Nephron progenitor cell (in vitro differentiated cells): Measurements from ENCODE around the gene CAMKMT.

Source experiments
- DNase-seq: peaks from one replicate; pipeline ENCODE4 v3.0.0; 2021
- H3K27ac Mint-ChIP-seq: 2 replicates; pipeline ENCODE4 v1.8.0; 2021; ENCODE audit warnings: mild to moderate bottlenecking, moderate library complexity, mixed read lengths
- H3K27me3 Mint-ChIP-seq: 2 replicates; pipeline ENCODE4 v1.8.0; 2021; ENCODE audit warnings: mild to moderate bottlenecking, low read depth, mixed read lengths; ENCODE audit not compliant: poor library complexity
- H3K36me3 Mint-ChIP-seq: 2 replicates; pipeline ENCODE4 v1.8.0; 2021; ENCODE audit warnings: low read depth, mixed read lengths
- H3K4me1 Mint-ChIP-seq: 2 replicates; pipeline ENCODE4 v1.8.0; 2021; ENCODE audit warnings: mixed read lengths
- H3K4me3 Mint-ChIP-seq: 2 replicates; pipeline ENCODE4 v1.8.0; 2021; ENCODE audit warnings: mild to moderate bottlenecking, moderate library complexity, mixed read lengths
- H3K9me3 Mint-ChIP-seq: 2 replicates; pipeline ENCODE4 v1.8.0; 2021; ENCODE audit warnings: mild to moderate bottlenecking, moderate library complexity, mixed read lengths
- CTCF ChIP-seq: fragments of 200-600 bp; sonication (generic); IDR thresholded peaks from 2 replicates; pipeline ENCODE4 v1.5.0; 2021; ENCODE audit warnings: antibody characterized with exemption

Gene CAMKMT

DNA sequence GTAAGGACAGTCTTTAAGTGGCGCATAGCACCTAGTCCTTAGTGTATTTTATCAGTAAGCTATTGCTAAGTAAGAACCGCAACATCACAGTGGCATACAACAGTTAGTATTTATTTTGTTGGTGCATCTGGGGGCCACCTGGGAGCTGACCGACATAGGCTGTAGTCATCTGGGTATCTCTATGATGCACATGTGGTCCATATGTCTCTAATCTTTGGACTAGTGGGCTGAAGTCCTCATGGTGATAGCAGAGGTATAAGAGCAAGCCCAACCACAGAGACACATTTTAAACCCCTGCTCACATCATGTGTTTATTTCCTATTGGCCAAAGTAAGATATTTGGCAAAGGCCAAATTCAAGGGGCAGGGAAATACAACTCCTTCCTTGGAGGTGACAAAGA lies 2.9 kb downstream of the CAMKMT start:
- Mint-ChIP-seq H3K9me3 (no peaks in the 10 kb centered on the region), H3K36me3 (no peaks in the 10 kb centered on the region), H3K27me3 (no peaks in the 10 kb centered on the region), H3K27ac (no peak overlapping the region), H3K4me1 (peaks cover 22% of the 10 kb centered on the region), H3K4me3 (peak overlapping the region; percentile 44)
- TF ChIP-seq CTCF, result no peak
- DNase-seq, result no peak

GRCh38 chr2:44367591-44367990 lies 5.8 kb downstream of the CAMKMT start:
- no peak for DNase-seq
- H3K36me3 Mint-ChIP-seq, result no peaks in the 10 kb centered on the region
- peaks cover 6% of the 10 kb centered on the region for H3K4me1 Mint-ChIP-seq
- H3K4me3 Mint-ChIP-seq, result no peak overlapping the region
- no peak overlapping the region for H3K27ac Mint-ChIP-seq
- H3K27me3 Mint-ChIP-seq, result no peaks in the 10 kb centered on the region
- H3K9me3 Mint-ChIP-seq, result no peaks in the 10 kb centered on the region
- TF ChIP-seq CTCF, result no peak

GRCh38 chr2:44369392-44369791 lies 7.6 kb downstream of the CAMKMT start:
- Mint-ChIP-seq H3K4me1 (no peaks in the 10 kb centered on the region), H3K9me3 (no peaks in the 10 kb centered on the region), H3K27ac (no peak overlapping the region), H3K27me3 (no peaks in the 10 kb centered on the region), H3K36me3 (no peaks in the 10 kb centered on the region), H3K4me3 (no peak overlapping the region)
- no peak for TF ChIP-seq CTCF
- DNase-seq, result no peak

GRCh38 chr2:44371445-44371844 lies 9.7 kb downstream of the CAMKMT start:
- no peak for DNase-seq
- Mint-ChIP-seq H3K4me1 (no peaks in the 10 kb centered on the region), H3K9me3 (no peaks in the 10 kb centered on the region), H3K4me3 (no peak overlapping the region), H3K27ac (no peak overlapping the region), H3K27me3 (no peaks in the 10 kb centered on the region), H3K36me3 (no peaks in the 10 kb centered on the region)
- TF ChIP-seq CTCF, result no peak

DNA sequence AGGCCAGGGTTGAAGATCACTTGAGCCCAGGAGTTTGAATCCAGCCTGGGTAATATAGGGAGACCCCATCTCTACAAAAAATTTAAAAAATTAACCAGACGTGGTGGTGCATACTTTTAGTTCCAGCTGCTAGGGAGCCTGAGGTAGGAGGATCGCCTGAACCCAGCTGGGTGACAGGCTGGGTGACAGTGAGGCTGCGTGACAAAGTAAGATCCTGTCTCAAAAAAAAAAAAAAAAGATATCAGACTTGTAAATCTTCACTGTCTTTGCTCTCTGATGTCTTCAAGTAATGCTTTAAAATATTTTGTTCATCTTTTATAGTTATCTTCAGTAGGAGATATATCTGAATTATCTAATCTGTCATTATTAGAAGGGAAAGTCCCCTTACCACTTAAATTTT lies 10.5 kb downstream of the CAMKMT start:
- H3K27me3 Mint-ChIP-seq, result no peaks in the 10 kb centered on the region

More for the DNA sequence above, 10.5 kb downstream of the CAMKMT start:
- DNase-seq, result no peak
- no peak for TF ChIP-seq CTCF
- Mint-ChIP-seq H3K27ac (no peak overlapping the region), H3K4me3 (no peak overlapping the region), H3K9me3 (no peaks in the 10 kb centered on the region), H3K4me1 (no peaks in the 10 kb centered on the region), H3K36me3 (no peaks in the 10 kb centered on the region)
